Type B pancreatic cell (in vitro differentiated cells): ENCODE data around the gene LRP1B. TPM values are rescaled to one million over a fixed set of nuclear protein-coding genes. Genes with fewer than 3 reads are reported as not detected.

Experiments
- DNase-seq: peaks from one replicate; pipeline ENCODE4 v3.0.0; 2021; ENCODE audit warnings: mixed read lengths; ENCODE audit not compliant: unreplicated experiment; ENCODE audit errors: extremely low spot score
- H3K27ac Mint-ChIP-seq: 2 replicates; pipeline ENCODE4 v1.8.0; 2021; ENCODE audit warnings: mild to moderate bottlenecking, mixed read lengths
- H3K27me3 Mint-ChIP-seq: 2 replicates; pipeline ENCODE4 v1.8.0; 2021; ENCODE audit warnings: mixed read lengths
- H3K36me3 Mint-ChIP-seq: 2 replicates; pipeline ENCODE4 v1.8.0; 2021; ENCODE audit warnings: mixed read lengths
- H3K4me1 Mint-ChIP-seq: one replicate; pipeline ENCODE4 v1.8.0; 2021; ENCODE audit warnings: mixed read lengths; ENCODE audit not compliant: unreplicated experiment
- H3K4me3 Mint-ChIP-seq: 2 replicates; pipeline ENCODE4 v1.8.0; 2021; ENCODE audit warnings: mild to moderate bottlenecking, mixed read lengths
- H3K9me3 Mint-ChIP-seq: 2 replicates; pipeline ENCODE4 v1.8.0; 2021; ENCODE audit warnings: mixed read lengths
- CTCF ChIP-seq: fragments of 200-600 bp; sonication (generic); conservative IDR thresholded peaks from 2 replicates; pipeline ENCODE4 v1.5.0; 2021; ENCODE audit warnings: antibody characterized with exemption, mild to moderate bottlenecking
- total RNA-seq: library from RNA; stranded (reverse); gene quantifications from 2 replicates; pipeline ENCODE4 v1.2.1, GENCODE V29; 2021; ENCODE audit warnings: low replicate concordance

LRP1B gene
- total RNA-seq, 1 donor from 2014 or later, result 16.0 TPM

GRCh38 chr2:140701726-140702125, 1429.1 kb downstream of the LRP1B start:
- no peaks in the 10 kb centered on the region for H3K36me3 Mint-ChIP-seq

GRCh38 chr2:140698636-140699035, 1432.2 kb downstream of the LRP1B start:
- no peak for TF ChIP-seq CTCF
- Mint-ChIP-seq H3K27me3 (no peaks in the 10 kb centered on the region), H3K36me3 (no peaks in the 10 kb centered on the region), H3K27ac (no peak overlapping the region), H3K4me3 (no peak overlapping the region), H3K9me3 (no peaks in the 10 kb centered on the region), H3K4me1 (no peaks in the 10 kb centered on the region)
- no peak for DNase-seq

More at GRCh38 chr2:140701726-140702125, 1429.1 kb downstream of the LRP1B start:
- no peak for TF ChIP-seq CTCF
- DNase-seq, result no peak
- Mint-ChIP-seq H3K27ac (no peak overlapping the region), H3K4me3 (no peak overlapping the region), H3K9me3 (no peaks in the 10 kb centered on the region), H3K27me3 (no peaks in the 10 kb centered on the region), H3K4me1 (no peaks in the 10 kb centered on the region)

GRCh38 chr2:140696449-140696848, 1434.4 kb downstream of the LRP1B start:
- TF ChIP-seq CTCF, result no peak
- no peak for DNase-seq
- H3K27me3 Mint-ChIP-seq, result no peaks in the 10 kb centered on the region
- H3K9me3 Mint-ChIP-seq, result no peaks in the 10 kb centered on the region
- H3K27ac Mint-ChIP-seq, result no peak overlapping the region
- H3K36me3 Mint-ChIP-seq, result no peaks in the 10 kb centered on the region
- no peaks in the 10 kb centered on the region for H3K4me1 Mint-ChIP-seq
- no peak overlapping the region for H3K4me3 Mint-ChIP-seq

- Mint-ChIP-seq H3K4me1 (no peaks in the 10 kb centered on the region), H3K27ac (no peak overlapping the region), H3K9me3 (no peaks in the 10 kb centered on the region), H3K4me3 (no peak overlapping the region), H3K27me3 (no peaks in the 10 kb centered on the region), H3K36me3 (no peaks in the 10 kb centered on the region)
- DNase-seq, result no peak
- no peak for TF ChIP-seq CTCF
Measured at GRCh38 chr2:140695155-140695554, 1435.7 kb downstream of the LRP1B start.

- H3K4me3 Mint-ChIP-seq, result no peak overlapping the region
Measured at GRCh38 chr2:140687825-140688224, 1443.0 kb downstream of the LRP1B start.

More at GRCh38 chr2:140687825-140688224, 1443.0 kb downstream of the LRP1B start:
- no peak overlapping the region for H3K27ac Mint-ChIP-seq
- no peaks in the 10 kb centered on the region for H3K36me3 Mint-ChIP-seq
- DNase-seq, result no peak
- no peaks in the 10 kb centered on the region for H3K4me1 Mint-ChIP-seq
- no peak for TF ChIP-seq CTCF
- H3K9me3 Mint-ChIP-seq, result no peaks in the 10 kb centered on the region
- H3K27me3 Mint-ChIP-seq, result no peaks in the 10 kb centered on the region
